BE2C (cell line): ENCODE data around the gene DRG1.
"Not testable (repeated sequence)": the region's sequence is repeated elsewhere in the genome, so short reads cannot be mapped to it uniquely, and the experiment has no call there.

ENCODE experiments used
- DNase-seq: peaks from one replicate; pipeline ENCODE4 v3.0.0-alpha.2; 2020
- H3K27me3 ChIP-seq: fragments of 250-450 bp; sonication (Bioruptor Pico); 2 replicates; pipeline ENCODE4 v1.5.1; 2020; ENCODE audit warnings: mild to moderate bottlenecking
- H3K36me3 ChIP-seq: fragments of 250-450 bp; sonication (Bioruptor Pico); 2 replicates; pipeline ENCODE4 v1.5.1; 2020; ENCODE audit warnings: mild to moderate bottlenecking
- H3K4me1 ChIP-seq: fragments of 250-450 bp; sonication (Bioruptor Pico); 2 replicates; pipeline ENCODE4 v1.5.1; 2020
- H3K4me3 ChIP-seq: 2 replicates; pipeline ENCODE4 v1.5.1; 2011; ENCODE audit warnings: low read depth, low read length
- H3K9me3 ChIP-seq: fragments of 250-450 bp; sonication (Bioruptor Pico); 2 replicates; pipeline ENCODE4 v1.5.1; 2020
- TF ChIP-seq, protein P1 (sequence below): IDR thresholded peaks from 2 replicates; pipeline ENCODE4 v1.5.1; 2012; ENCODE audit warnings: mild to moderate bottlenecking, low read depth, low read length

Gene DRG1

DNA sequence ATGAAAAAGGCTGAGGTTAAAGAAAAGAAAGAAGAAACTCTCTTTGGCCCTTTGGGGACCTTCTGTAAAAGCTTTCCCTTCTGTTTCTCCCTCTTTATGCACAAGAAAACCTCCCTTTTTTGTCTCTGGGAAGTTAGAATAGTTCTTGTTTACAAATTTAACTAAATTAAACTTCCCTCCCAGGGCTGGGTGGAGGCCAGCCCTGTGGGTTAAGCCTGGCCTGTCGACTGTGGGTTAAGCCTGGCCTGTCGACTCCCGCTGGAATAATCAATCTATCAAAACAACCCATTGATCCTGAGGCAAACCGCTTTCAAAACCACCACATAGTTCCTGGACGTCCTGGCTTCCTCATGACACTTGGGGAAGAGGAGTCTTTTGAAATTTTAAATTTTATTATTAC lies 1.2 kb upstream of the DRG1 start:
- Histone ChIP-seq H3K36me3 (peaks cover 19% of the 10 kb centered on the region), H3K9me3 (no peaks in the 10 kb centered on the region), H3K4me1 (peaks cover 2% of the 10 kb centered on the region; the same call in 1 of the 2 replicates)

DNA sequence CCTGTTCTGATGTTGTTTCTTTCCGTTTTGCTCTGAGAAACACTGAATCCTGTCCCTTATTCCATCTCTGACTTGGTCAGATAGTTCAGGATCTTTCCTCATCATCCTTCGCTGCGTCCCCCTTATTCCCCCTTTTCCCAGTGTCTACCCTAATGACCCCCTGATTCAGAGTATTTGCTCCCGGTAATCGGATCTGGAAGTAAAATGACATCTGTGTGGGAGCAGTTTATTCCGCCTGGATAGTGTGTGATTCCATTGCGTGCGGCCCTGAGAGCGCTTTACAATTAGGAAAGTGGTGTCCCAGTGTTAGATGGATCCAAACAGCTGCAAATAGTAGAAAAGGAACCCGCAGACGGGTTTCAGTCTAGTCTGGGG lies 606 bp downstream of the DRG1 start:
- H3K4me3 ChIP-seq = peak overlapping the region; percentile 100
- H3K9me3 ChIP-seq = no peaks in the 10 kb centered on the region
- no peak for DNase-seq
- peaks cover 35% of the 10 kb centered on the region for H3K36me3 ChIP-seq
- peaks cover 2% of the 10 kb centered on the region; the same call in 1 of the 2 replicates for H3K4me1 ChIP-seq
- TF ChIP-seq, protein P1, sequence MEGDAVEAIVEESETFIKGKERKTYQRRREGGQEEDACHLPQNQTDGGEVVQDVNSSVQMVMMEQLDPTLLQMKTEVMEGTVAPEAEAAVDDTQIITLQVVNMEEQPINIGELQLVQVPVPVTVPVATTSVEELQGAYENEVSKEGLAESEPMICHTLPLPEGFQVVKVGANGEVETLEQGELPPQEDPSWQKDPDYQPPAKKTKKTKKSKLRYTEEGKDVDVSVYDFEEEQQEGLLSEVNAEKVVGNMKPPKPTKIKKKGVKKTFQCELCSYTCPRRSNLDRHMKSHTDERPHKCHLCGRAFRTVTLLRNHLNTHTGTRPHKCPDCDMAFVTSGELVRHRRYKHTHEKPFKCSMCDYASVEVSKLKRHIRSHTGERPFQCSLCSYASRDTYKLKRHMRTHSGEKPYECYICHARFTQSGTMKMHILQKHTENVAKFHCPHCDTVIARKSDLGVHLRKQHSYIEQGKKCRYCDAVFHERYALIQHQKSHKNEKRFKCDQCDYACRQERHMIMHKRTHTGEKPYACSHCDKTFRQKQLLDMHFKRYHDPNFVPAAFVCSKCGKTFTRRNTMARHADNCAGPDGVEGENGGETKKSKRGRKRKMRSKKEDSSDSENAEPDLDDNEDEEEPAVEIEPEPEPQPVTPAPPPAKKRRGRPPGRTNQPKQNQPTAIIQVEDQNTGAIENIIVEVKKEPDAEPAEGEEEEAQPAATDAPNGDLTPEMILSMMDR = no peak
- no peaks in the 10 kb centered on the region for H3K27me3 ChIP-seq

More for the DNA sequence above, 1.2 kb upstream of the DRG1 start:
- no peak for DNase-seq
- TF ChIP-seq, protein P1 = no peak
- Histone ChIP-seq H3K4me3 (no peak overlapping the region), H3K27me3 (no peaks in the 10 kb centered on the region)

DNA sequence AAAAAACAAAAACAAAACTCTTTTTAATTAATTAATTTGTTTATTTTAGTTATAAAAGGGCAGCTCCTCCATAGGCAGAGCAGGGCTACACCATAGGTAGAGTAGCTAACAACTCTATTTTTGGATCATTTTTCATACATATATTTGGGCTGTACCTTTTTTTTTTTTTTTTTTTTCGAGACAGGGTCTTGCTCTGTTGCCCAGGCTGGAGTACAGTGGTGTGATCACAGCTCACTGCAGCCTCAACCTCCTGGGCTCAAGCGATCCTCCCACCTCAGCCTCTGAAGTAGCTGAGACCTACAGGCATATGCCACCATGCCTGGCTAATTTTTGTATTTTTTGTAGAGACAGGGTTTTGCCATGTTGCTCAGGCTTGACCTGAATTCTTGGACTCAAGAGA lies 2.9 kb downstream of the DRG1 start:
- not testable (repeated sequence) for DNase-seq, H3K4me3 ChIP-seq, H3K27me3 ChIP-seq, H3K4me1 ChIP-seq, H3K9me3 ChIP-seq
- peaks cover 58% of the 10 kb centered on the region for H3K36me3 ChIP-seq

DNA sequence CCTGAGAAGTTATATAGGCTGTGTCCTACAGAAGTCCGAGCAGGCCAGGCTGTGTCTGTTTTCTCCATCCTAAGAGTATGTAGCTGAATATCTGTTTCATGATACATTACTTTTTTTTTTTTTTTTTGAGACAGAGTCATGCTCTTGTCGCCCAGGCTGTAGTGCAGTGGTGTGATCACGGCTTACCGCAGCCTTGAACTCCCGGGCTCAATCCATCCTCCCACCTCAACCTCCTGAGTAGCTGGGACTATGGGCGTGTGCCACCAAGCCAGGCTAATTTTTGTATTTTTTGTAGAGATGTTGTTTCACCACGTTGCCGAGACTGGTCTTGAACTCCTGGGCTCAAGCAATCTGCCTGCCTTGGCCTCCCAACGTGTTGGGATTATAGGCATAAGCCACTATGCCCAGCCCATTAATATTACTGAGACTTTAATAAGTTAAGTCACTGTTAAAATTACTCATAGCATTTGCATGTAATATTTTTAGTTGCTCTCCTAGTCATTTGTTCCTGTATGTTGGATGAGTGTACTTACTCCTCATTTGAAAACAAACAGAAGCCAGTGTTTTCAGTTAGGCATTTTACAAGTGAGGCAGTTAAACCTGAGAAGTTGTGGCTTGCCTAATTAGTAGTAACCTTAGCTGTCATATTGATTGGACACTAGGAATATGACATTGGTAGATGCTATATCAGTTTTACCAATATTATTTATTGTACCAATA lies 26.1 kb downstream of the DRG1 start:
- H3K4me3 ChIP-seq = no peak overlapping the region
- TF ChIP-seq, protein P1 = no peak
- no peak for DNase-seq
- H3K4me1 ChIP-seq = no peaks in the 10 kb centered on the region
- no peaks in the 10 kb centered on the region for H3K27me3 ChIP-seq
- H3K36me3 ChIP-seq = peaks cover 93% of the 10 kb centered on the region
- H3K9me3 ChIP-seq = no peaks in the 10 kb centered on the region

- TF ChIP-seq, protein P1 = no peak
- H3K36me3 ChIP-seq = peaks cover 92% of the 10 kb centered on the region
- no peak for DNase-seq
- H3K27me3 ChIP-seq = no peaks in the 10 kb centered on the region
- H3K9me3 ChIP-seq = no peaks in the 10 kb centered on the region
- no peaks in the 10 kb centered on the region for H3K4me1 ChIP-seq
- no peak overlapping the region for H3K4me3 ChIP-seq
Measured at GRCh38 chr22:31431950-31432349, 32.5 kb downstream of the DRG1 start.

GRCh38 chr22:31436132-31436531 lies 36.7 kb downstream of the DRG1 start:
- TF ChIP-seq, protein P1 = no peak
- no peak for DNase-seq
- H3K36me3 ChIP-seq = peaks cover 93% of the 10 kb centered on the region

More at GRCh38 chr22:31436132-31436531, 36.7 kb downstream of the DRG1 start:
- Histone ChIP-seq H3K27me3 (no peaks in the 10 kb centered on the region), H3K4me3 (no peak overlapping the region), H3K9me3 (no peaks in the 10 kb centered on the region), H3K4me1 (no peaks in the 10 kb centered on the region; the same call in 1 of the 2 replicates)
